Measurements from ENCODE around the gene NSDHL. TPM values are rescaled to one million over a fixed set of nuclear protein-coding genes. Genes with fewer than 3 reads are reported as not detected.

The NSDHL gene
- polyA plus RNA-seq, 3 donors: 8.2 to 21.3 (median 19.9) TPM

DNA sequence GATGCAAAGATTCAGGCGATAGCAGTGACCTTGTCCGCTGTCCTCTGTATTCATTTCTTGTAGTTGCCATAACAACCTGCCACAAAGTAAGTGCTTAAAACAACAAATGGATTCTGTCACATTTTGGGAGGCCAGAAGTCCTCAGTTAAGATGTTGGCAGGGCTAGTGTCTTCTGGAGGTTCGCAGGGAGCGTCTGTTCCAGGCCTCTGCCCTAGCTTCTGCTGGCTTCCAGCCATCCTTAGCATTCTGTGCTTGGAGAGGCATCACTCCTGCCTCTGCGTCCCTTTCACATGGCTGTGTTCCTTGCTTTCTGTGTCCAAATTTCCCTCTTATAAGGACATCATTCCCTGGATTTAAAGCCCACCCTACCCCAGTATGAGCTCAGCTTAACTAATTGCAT is 35.5 kb downstream of the NSDHL start:
- Histone ChIP-seq H3K27ac (ENCODE audit: low read depth in 1 of 2, low read length in 2 of 2) (no peak overlapping the region), H3K9ac (ENCODE audit: insufficient read depth, low read length, poor library complexity, severe bottlenecking) (no peak overlapping the region), H2AFZ (ENCODE audit: insufficient read depth, low read depth, low read length, poor library complexity, severe bottlenecking) (no peak overlapping the region), H3K4me1 (ENCODE audit: control insufficient read depth in 1 of 2, insufficient read depth in 2 of 2, low read length in 2 of 2) (no peaks in the 10 kb centered on the region), H3K36me3 (replicated peaks in 1 of 2; ENCODE audit: control insufficient read depth in 1 of 2, insufficient read depth in 2 of 2, low read length in 2 of 2) (peaks cover 57 to 81% of the 10 kb centered on the region in 2 donors), H3K27me3 (ENCODE audit: control insufficient read depth in 2 of 2, insufficient read depth in 2 of 2, low read length in 2 of 2) (no peaks in the 10 kb centered on the region), H3K79me2 (ENCODE audit: insufficient read depth, low read length) (no peaks in the 10 kb centered on the region), H3K9me3 (replicated peaks in 1 of 2; ENCODE audit: control insufficient read depth in 1 of 2, insufficient read depth in 1 of 2, low read length in 2 of 2) (no peaks in the 10 kb centered on the region), H4K20me1 (ENCODE audit: insufficient read depth, low read length) (no peaks in the 10 kb centered on the region), H3K4me3 (replicated peaks in 1 of 3; ENCODE audit: low read depth in 2 of 3, low read length in 3 of 3) (no peak overlapping the region), H3K4me2 (replicated peaks; ENCODE audit: extremely low read depth, low read length, poor library complexity, severe bottlenecking) (no peak overlapping the region)
- Mint-ChIP-seq H3K4me3 (no peak overlapping the region), H3K27me3 (ENCODE audit: low read depth in 3 of 3) (peaks cover 0 to 1% (median 0%) of the 10 kb centered on the region in 3 donors), H3K36me3 (peaks cover 56 to 69% of the 10 kb centered on the region in 2 donors), H3K9me3 (peaks cover 0 to 3% (median 0%) of the 10 kb centered on the region in 7 donors), H3K4me1 (no peaks in the 10 kb centered on the region), H3K27ac (no peak overlapping the region)
- intact Hi-C loops (cut with micrococcal nuclease): no loop called here
- TF ChIP-seq, protein P1, sequence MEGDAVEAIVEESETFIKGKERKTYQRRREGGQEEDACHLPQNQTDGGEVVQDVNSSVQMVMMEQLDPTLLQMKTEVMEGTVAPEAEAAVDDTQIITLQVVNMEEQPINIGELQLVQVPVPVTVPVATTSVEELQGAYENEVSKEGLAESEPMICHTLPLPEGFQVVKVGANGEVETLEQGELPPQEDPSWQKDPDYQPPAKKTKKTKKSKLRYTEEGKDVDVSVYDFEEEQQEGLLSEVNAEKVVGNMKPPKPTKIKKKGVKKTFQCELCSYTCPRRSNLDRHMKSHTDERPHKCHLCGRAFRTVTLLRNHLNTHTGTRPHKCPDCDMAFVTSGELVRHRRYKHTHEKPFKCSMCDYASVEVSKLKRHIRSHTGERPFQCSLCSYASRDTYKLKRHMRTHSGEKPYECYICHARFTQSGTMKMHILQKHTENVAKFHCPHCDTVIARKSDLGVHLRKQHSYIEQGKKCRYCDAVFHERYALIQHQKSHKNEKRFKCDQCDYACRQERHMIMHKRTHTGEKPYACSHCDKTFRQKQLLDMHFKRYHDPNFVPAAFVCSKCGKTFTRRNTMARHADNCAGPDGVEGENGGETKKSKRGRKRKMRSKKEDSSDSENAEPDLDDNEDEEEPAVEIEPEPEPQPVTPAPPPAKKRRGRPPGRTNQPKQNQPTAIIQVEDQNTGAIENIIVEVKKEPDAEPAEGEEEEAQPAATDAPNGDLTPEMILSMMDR (IDR thresholded peaks at IDR 0.05): no peak
- DNase-seq: no peak
- WGBS (ENCODE audit: insufficient coverage): no CpG with 5 or more reads among the region's 5 CpGs

DNA sequence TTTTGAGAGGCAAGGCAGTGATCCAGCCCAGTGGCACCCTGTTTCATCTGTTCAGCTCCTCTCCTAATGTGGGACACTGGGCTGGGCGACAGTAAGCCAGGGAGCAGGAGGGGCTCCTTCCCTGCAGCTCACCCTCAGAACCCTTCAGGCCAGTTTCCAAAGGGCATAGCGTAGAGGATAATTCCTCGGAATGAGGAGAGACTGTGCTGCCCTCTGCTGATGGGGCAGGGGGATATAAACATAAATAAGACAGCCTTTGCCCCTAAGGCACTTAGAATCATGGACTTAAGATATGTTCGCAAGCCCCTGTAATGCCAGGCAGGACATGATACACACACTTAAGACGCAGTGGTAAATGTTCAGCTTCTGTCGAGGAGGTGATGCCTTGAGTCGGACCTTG is 39.1 kb downstream of the NSDHL start:
- Histone ChIP-seq H3K9ac (ENCODE audit: insufficient read depth, low read length, poor library complexity, severe bottlenecking) (no peak overlapping the region), H2AFZ (ENCODE audit: insufficient read depth, low read depth, low read length, poor library complexity, severe bottlenecking) (no peak overlapping the region), H3K4me2 (replicated peaks; ENCODE audit: extremely low read depth, low read length, poor library complexity, severe bottlenecking) (no peak overlapping the region), H3K4me3 (replicated peaks in 1 of 3; ENCODE audit: low read depth in 2 of 3, low read length in 3 of 3) (no peak overlapping the region), H3K79me2 (ENCODE audit: insufficient read depth, low read length) (no peaks in the 10 kb centered on the region), H4K20me1 (ENCODE audit: insufficient read depth, low read length) (no peaks in the 10 kb centered on the region), H3K9me3 (replicated peaks in 1 of 2; ENCODE audit: control insufficient read depth in 1 of 2, insufficient read depth in 1 of 2, low read length in 2 of 2) (no peaks in the 10 kb centered on the region), H3K27ac (ENCODE audit: low read depth in 1 of 2, low read length in 2 of 2) (no peak overlapping the region), H3K27me3 (ENCODE audit: control insufficient read depth in 2 of 2, insufficient read depth in 2 of 2, low read length in 2 of 2) (no peaks in the 10 kb centered on the region), H3K4me1 (ENCODE audit: control insufficient read depth in 1 of 2, insufficient read depth in 2 of 2, low read length in 2 of 2) (no peaks in the 10 kb centered on the region), H3K36me3 (replicated peaks in 1 of 2; ENCODE audit: control insufficient read depth in 1 of 2, insufficient read depth in 2 of 2, low read length in 2 of 2) (peaks cover 38 to 51% of the 10 kb centered on the region in 2 donors)
- intact Hi-C loops (cut with micrococcal nuclease): no loop called here
- Mint-ChIP-seq H3K27ac (no peak overlapping the region), H3K36me3 (peaks cover 37 to 45% of the 10 kb centered on the region in 2 donors), H3K9me3 (peaks cover 0 to 5% (median 2%) of the 10 kb centered on the region in 7 donors), H3K27me3 (ENCODE audit: low read depth in 3 of 3) (peaks cover 0 to 4% (median 0%) of the 10 kb centered on the region in 3 donors), H3K4me1 (no peaks in the 10 kb centered on the region), H3K4me3 (no peak overlapping the region)
- 94% methylated on average over 3 of the region's 7 CpGs for WGBS (ENCODE audit: insufficient coverage)
- TF ChIP-seq, protein P1 (IDR thresholded peaks at IDR 0.05): no peak
- DNase-seq: no peak
